A549 treated with CpdA at 1 μM for 4 hours (cell line): Measurements from ENCODE around the gene ATXN7L3B. TPM values are rescaled to one million over a fixed set of nuclear protein-coding genes. Genes with fewer than 3 reads are reported as not detected.

Source experiments
- total RNA-seq: library from RNA; stranded (reverse); fragments of 200-300 nt; extraction: Qiagen RNA extraction; gene quantifications from 5 replicates; pipeline ENCODE4 v1.2.3, GENCODE V29; 2022; ENCODE audit warnings: low read depth

The ATXN7L3B gene, protein sequence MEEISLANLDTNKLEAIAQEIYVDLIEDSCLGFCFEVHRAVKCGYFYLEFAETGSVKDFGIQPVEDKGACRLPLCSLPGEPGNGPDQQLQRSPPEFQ
- 13.2 to 17.5 TPM (median 16.2 TPM) in 5 replicates for total RNA-seq

DNA sequence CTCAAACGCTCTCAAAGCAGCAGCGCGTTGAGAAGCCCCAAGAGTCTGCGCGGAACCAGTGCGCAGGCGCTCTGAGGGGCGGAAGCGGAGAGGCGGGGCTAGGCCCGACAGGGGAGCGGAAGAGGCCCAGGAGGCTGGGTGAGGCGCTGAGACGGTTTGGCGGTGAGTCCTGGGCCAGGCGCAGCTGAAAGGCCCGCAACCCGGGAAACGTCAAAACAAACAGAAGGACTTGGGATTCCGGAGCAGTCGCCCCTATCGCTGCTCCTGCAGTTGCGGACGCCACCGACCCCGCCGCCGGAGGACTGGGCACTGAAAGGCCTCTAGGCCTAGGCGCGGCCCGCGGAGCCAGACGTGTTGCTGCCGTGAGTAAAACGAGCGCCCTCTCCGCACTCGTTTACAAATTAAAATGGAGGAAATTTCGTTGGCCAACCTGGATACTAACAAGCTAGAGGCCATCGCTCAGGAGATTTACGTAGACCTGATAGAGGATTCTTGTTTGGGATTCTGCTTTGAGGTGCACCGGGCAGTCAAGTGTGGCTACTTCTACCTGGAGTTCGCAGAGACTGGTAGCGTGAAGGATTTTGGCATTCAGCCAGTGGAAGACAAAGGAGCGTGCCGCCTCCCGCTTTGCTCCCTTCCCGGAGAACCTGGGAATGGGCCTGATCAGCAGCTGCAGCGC, at the start of gene ATXN7L3B:
TSS of gene ATXN7L3B (plus strand) at position 129 of the 679 bp plus-strand sequence. CDS start at position 407, 278 bp downstream.

